Large intestine (tissue), 3 donors: ENCODE measurements around the gene CCDC8. TPM values are rescaled to one million over a fixed set of nuclear protein-coding genes. Genes with fewer than 3 reads are reported as not detected.
"Not testable (repeated sequence)": the region's sequence is repeated elsewhere in the genome, so short reads cannot be mapped to it uniquely, and the experiment has no call there.

ENCODE experiments used
- DNase-seq, 2 donors: peaks; one replicate each; pipeline versions ENCODE4 v3.0.0 to v3.0.0-alpha.2; 2013
- H3K27ac ChIP-seq: one replicate; pipeline ENCODE4 v1.5.1; 2013; ENCODE audit warnings: low read length
- H3K27me3 ChIP-seq: 2 replicates; pipeline ENCODE4 v1.6.1; 2013; ENCODE audit warnings: low read length; ENCODE audit not compliant: control insufficient read depth, insufficient read depth
- H3K36me3 ChIP-seq: 2 replicates; pipeline ENCODE4 v1.6.1; 2013; ENCODE audit warnings: low read length; ENCODE audit not compliant: control insufficient read depth, insufficient read depth
- H3K4me1 ChIP-seq: one replicate; pipeline ENCODE4 v1.6.1; 2013; ENCODE audit warnings: low read length; ENCODE audit not compliant: control insufficient read depth, insufficient read depth
- H3K4me3 ChIP-seq: one replicate; pipeline ENCODE4 v1.5.1; 2013; ENCODE audit warnings: low read length
- H3K9me3 ChIP-seq: one replicate; pipeline ENCODE4 v1.6.1; 2013; ENCODE audit warnings: mild to moderate bottlenecking, low read depth, low read length, moderate library complexity; ENCODE audit not compliant: control insufficient read depth
- WGBS: methylation state at CpG from one replicate; pipeline ENCODE4 v1.1.5; 2013; ENCODE audit warnings: low lambda C conversion rate; ENCODE audit not compliant: insufficient coverage; 5-methylcytosine and 5-hydroxymethylcytosine counted together
- polyA plus RNA-seq: library from polyadenylated mRNA; unstranded; fragments of 120-200 nt; gene quantifications from one replicate; pipeline ENCODE4 v1.2.1, GENCODE V29; 2013

Gene CCDC8
- polyA plus RNA-seq, 1 donor: 44.8 TPM

- not testable (repeated sequence) for DNase-seq, H3K36me3 ChIP-seq, H3K9me3 ChIP-seq, H3K4me1 ChIP-seq, H3K27ac ChIP-seq, H3K4me3 ChIP-seq
- WGBS: 80% methylated on average over 3 of the region's 7 CpGs
- peaks cover 11% of the 10 kb centered on the region for H3K27me3 ChIP-seq
Observed at GRCh38 chr19:46433470-46433869, 20.1 kb upstream of the CCDC8 start.

GRCh38 chr19:46431824-46432223, 18.5 kb upstream of the CCDC8 start:
- WGBS: no CpG with 5 or more reads among the region's 10 CpGs
- no peaks in the 10 kb centered on the region for H3K36me3 ChIP-seq
- no peaks in the 10 kb centered on the region for H3K9me3 ChIP-seq
- no peak overlapping the region for H3K4me3 ChIP-seq
- H3K4me1 ChIP-seq: peaks cover 3% of the 10 kb centered on the region
- no peak overlapping the region for H3K27ac ChIP-seq
- peak in 1 of 2 donors; percentile 37 for DNase-seq
- peaks cover 22% of the 10 kb centered on the region for H3K27me3 ChIP-seq

- peaks cover 22% of the 10 kb centered on the region for H3K27me3 ChIP-seq
- no peak overlapping the region for H3K27ac ChIP-seq
- no peak for DNase-seq
- H3K36me3 ChIP-seq: no peaks in the 10 kb centered on the region
- no peak overlapping the region for H3K4me3 ChIP-seq
- H3K4me1 ChIP-seq: peaks cover 6% of the 10 kb centered on the region
- WGBS: 80% methylated on average over 2 of the region's 4 CpGs
- H3K9me3 ChIP-seq: no peaks in the 10 kb centered on the region
Observed at GRCh38 chr19:46429999-46430398, 16.6 kb upstream of the CCDC8 start.

- no peaks in the 10 kb centered on the region for H3K36me3 ChIP-seq
- H3K27me3 ChIP-seq: peaks cover 22% of the 10 kb centered on the region
- 0% methylated on average over 5 of the region's 52 CpGs for WGBS
- H3K4me1 ChIP-seq: peaks cover 6% of the 10 kb centered on the region
- H3K27ac ChIP-seq: no peak within 1 kb of the TSS
- H3K4me3 ChIP-seq: peak within 1 kb of the TSS; percentile 16
- DNase-seq: peak; percentile 56 to 68
- H3K9me3 ChIP-seq: no peaks in the 10 kb centered on the region
Observed at GRCh38 chr19:46428239-46429135, 15.1 kb upstream of the CCDC8 start, which contains the start of gene PNMA8C. TSS of gene PNMA8C (minus strand) at chr19:46428936. CDS start at chr19:46428359, 577 bp downstream.

- no peak overlapping the region for H3K4me3 ChIP-seq
- peaks cover 22% of the 10 kb centered on the region for H3K27me3 ChIP-seq
- no peaks in the 10 kb centered on the region for H3K9me3 ChIP-seq
- WGBS: 60% methylated on average over 2 of the region's 17 CpGs
- no peaks in the 10 kb centered on the region for H3K36me3 ChIP-seq
- H3K27ac ChIP-seq: no peak overlapping the region
- DNase-seq: no peak
- peaks cover 6% of the 10 kb centered on the region for H3K4me1 ChIP-seq
Observed at GRCh38 chr19:46427518-46428045, 14.2 kb upstream of the CCDC8 start.

- Histone ChIP-seq H3K27ac (peak overlapping the region; percentile 64), H3K36me3 (no peaks in the 10 kb centered on the region), H3K27me3 (peaks cover 22% of the 10 kb centered on the region), H3K9me3 (no peaks in the 10 kb centered on the region), H3K4me3 (peak overlapping the region; percentile 74), H3K4me1 (peaks cover 6% of the 10 kb centered on the region)
- no CpG with 5 or more reads among the region's 32 CpGs for WGBS
- DNase-seq: peak; percentile 75 to 82
Observed at GRCh38 chr19:46426506-46427162, 13.3 kb upstream of the CCDC8 start.

- Histone ChIP-seq H3K4me1 (peaks cover 6% of the 10 kb centered on the region), H3K27ac (peak overlapping the region; percentile 64), H3K4me3 (peak overlapping the region; percentile 74), H3K9me3 (no peaks in the 10 kb centered on the region), H3K27me3 (peaks cover 22% of the 10 kb centered on the region), H3K36me3 (no peaks in the 10 kb centered on the region)
- WGBS: 0% methylated on average over 2 of the region's 10 CpGs
- peak in 1 of 2 donors; percentile 83 for DNase-seq
Observed at GRCh38 chr19:46426035-46426505, 12.7 kb upstream of the CCDC8 start.

GRCh38 chr19:46423188-46423587, 9.8 kb upstream of the CCDC8 start:
- Histone ChIP-seq H3K9me3 (no peaks in the 10 kb centered on the region), H3K36me3 (no peaks in the 10 kb centered on the region), H3K4me3 (no peak overlapping the region), H3K27ac (no peak overlapping the region), H3K4me1 (peaks cover 6% of the 10 kb centered on the region), H3K27me3 (peaks cover 9% of the 10 kb centered on the region)
- DNase-seq: no peak
- WGBS: 90% methylated on average over 2 of the region's 5 CpGs

GRCh38 chr19:46422344-46422743, 9.0 kb upstream of the CCDC8 start:
- H3K4me3 ChIP-seq: no peak overlapping the region
- H3K27ac ChIP-seq: no peak overlapping the region
- DNase-seq: no peak
- H3K9me3 ChIP-seq: no peaks in the 10 kb centered on the region
- no peaks in the 10 kb centered on the region for H3K36me3 ChIP-seq
- no CpG with 5 or more reads among the region's 2 CpGs for WGBS
- peaks cover 6% of the 10 kb centered on the region for H3K4me1 ChIP-seq
- peaks cover under 1% of the 10 kb centered on the region for H3K27me3 ChIP-seq

GRCh38 chr19:46420056-46420455, 6.7 kb upstream of the CCDC8 start:
- Histone ChIP-seq H3K4me3 (no peak overlapping the region), H3K36me3 (no peaks in the 10 kb centered on the region), H3K4me1 (peaks cover 2% of the 10 kb centered on the region), H3K27me3 (no peaks in the 10 kb centered on the region), H3K27ac (no peak overlapping the region), H3K9me3 (no peaks in the 10 kb centered on the region)
- no peak for DNase-seq
- 93% methylated on average over 5 of the region's 7 CpGs for WGBS
